DOHH2 (cell line): Measurements from ENCODE around the gene PTPRH.
"Not testable (repeated sequence)": the region's sequence is repeated elsewhere in the genome, so short reads cannot be mapped to it uniquely, and the experiment has no call there.

Source experiments
- H3F3A ChIP-seq: fragments of 200-600 bp; sonication (generic), shearing (Covaris generic); 2 replicates; pipeline ENCODE4 v1.6.0; 2016; ENCODE audit warnings: antibody characterized with exemption, mild to moderate bottlenecking; ENCODE audit not compliant: control insufficient read depth, insufficient read depth
- H3K27ac ChIP-seq: fragments of 200-600 bp; sonication (generic); 2 replicates; pipeline ENCODE4 v1.5.1; 2014; ENCODE audit warnings: low read depth, mild to moderate bottlenecking, low read length, moderate library complexity
- H3K27me3 ChIP-seq: fragments of 200-600 bp; sonication (generic); 2 replicates; pipeline ENCODE4 v1.6.1; 2014; ENCODE audit warnings: mild to moderate bottlenecking, low read length, mixed read lengths; ENCODE audit not compliant: control insufficient read depth
- H3K36me3 ChIP-seq: fragments of 200-600 bp; sonication (generic); 2 replicates; pipeline ENCODE4 v1.6.1; 2014; ENCODE audit warnings: mild to moderate bottlenecking, low read length, moderate library complexity, mixed read lengths; ENCODE audit not compliant: control insufficient read depth
- H3K4me1 ChIP-seq: fragments of 200-600 bp; sonication (generic); 2 replicates; pipeline ENCODE4 v1.6.1; 2014; ENCODE audit warnings: mild to moderate bottlenecking, low read length, mixed read lengths; ENCODE audit not compliant: control insufficient read depth
- H3K4me2 ChIP-seq: fragments of 200-600 bp; sonication (generic); 2 replicates; pipeline ENCODE4 v1.6.0; 2014; ENCODE audit warnings: mild to moderate bottlenecking, low read length, moderate library complexity
- H3K4me3 ChIP-seq: fragments of 200-600 bp; sonication (generic); 2 replicates; pipeline ENCODE4 v1.5.1; 2014; ENCODE audit warnings: mild to moderate bottlenecking, low read length, mixed read lengths
- H3K79me2 ChIP-seq: fragments of 200-600 bp; sonication (generic); 2 replicates; pipeline ENCODE4 v1.6.1; 2014; ENCODE audit warnings: mild to moderate bottlenecking, low read length, mixed read lengths; ENCODE audit not compliant: control insufficient read depth
- H3K9me2 ChIP-seq: fragments of 200-600 bp; sonication (generic); replicated peaks from 2 replicates; pipeline ENCODE4 v1.6.1; 2014; ENCODE audit warnings: mild to moderate bottlenecking, low read length, mixed read lengths; ENCODE audit not compliant: control insufficient read depth
- H3K9me3 ChIP-seq: fragments of 200-600 bp; sonication (generic); 2 replicates; pipeline ENCODE4 v1.6.1; 2014; ENCODE audit warnings: antibody characterized with exemption, low read length, mixed read lengths; ENCODE audit not compliant: control insufficient read depth, insufficient read depth
- H4K20me1 ChIP-seq: fragments of 200-600 bp; sonication (generic); 2 replicates; pipeline ENCODE4 v1.6.0; 2014; ENCODE audit warnings: low read depth, mild to moderate bottlenecking, antibody characterized with exemption, low read length, moderate library complexity; ENCODE audit not compliant: control insufficient read depth, insufficient read depth
- CTCF ChIP-seq: fragments of 200-600 bp; sonication (generic); IDR thresholded peaks from one replicate; pipeline ENCODE4 v1.5.1; 2014; ENCODE audit warnings: antibody characterized with exemption, mild to moderate bottlenecking, low read depth, low read length; ENCODE audit not compliant: poor library complexity, severe bottlenecking
- EZH2phosphoT487 ChIP-seq: fragments of 200-600 bp; sonication (generic); IDR thresholded peaks from 2 replicates; pipeline ENCODE4 v1.6.1; 2017; ENCODE audit warnings: borderline replicate concordance, mild to moderate bottlenecking, antibody characterized with exemption, low read length, moderate library complexity, mixed read lengths

PTPRH gene

GRCh38 chr19:55173186-55173713 lies 36.1 kb downstream of the PTPRH start:
- Histone ChIP-seq H3K27ac (no peak overlapping the region), H3K36me3 (no peaks in the 10 kb centered on the region), H3K9me3 (peaks cover 21% of the 10 kb centered on the region; the same call in 1 of the 2 replicates), H3K9me2 (no peaks in the 10 kb centered on the region), H4K20me1 (no peaks in the 10 kb centered on the region), H3K4me2 (peak overlapping the region; percentile 75), H3K27me3 (peaks cover 14% of the 10 kb centered on the region), H3K4me1 (peaks cover 18% of the 10 kb centered on the region), H3K4me3 (peak overlapping the region; percentile 77), H3K79me2 (no peaks in the 10 kb centered on the region), H3F3A (no peaks in the 10 kb centered on the region)
- TF ChIP-seq CTCF (no peak), EZH2phosphoT487 (no peak)

GRCh38 chr19:55172741-55173140 lies 36.6 kb downstream of the PTPRH start:
- H3K4me2 ChIP-seq: no peak overlapping the region
- TF ChIP-seq CTCF (no peak), EZH2phosphoT487 (no peak)
- peaks cover 14% of the 10 kb centered on the region for H3K27me3 ChIP-seq
- no peaks in the 10 kb centered on the region for H3K36me3 ChIP-seq
- H3K27ac ChIP-seq: no peak overlapping the region
- H3K9me2 ChIP-seq: no peaks in the 10 kb centered on the region
- H3K4me1 ChIP-seq: peaks cover 18% of the 10 kb centered on the region
- no peaks in the 10 kb centered on the region for H3K79me2 ChIP-seq
- no peaks in the 10 kb centered on the region for H4K20me1 ChIP-seq
- no peaks in the 10 kb centered on the region for H3F3A ChIP-seq
- no peak overlapping the region for H3K4me3 ChIP-seq
- H3K9me3 ChIP-seq: peaks cover 21% of the 10 kb centered on the region; the same call in 1 of the 2 replicates

GRCh38 chr19:55172318-55172717 lies 37.0 kb downstream of the PTPRH start:
- H3K9me2 ChIP-seq, H3K4me2 ChIP-seq, H3K79me2 ChIP-seq, H3K36me3 ChIP-seq, H3K4me3 ChIP-seq, H3K27ac ChIP-seq, H3F3A ChIP-seq, H4K20me1 ChIP-seq: not testable (repeated sequence)
- Histone ChIP-seq H3K4me1 (peaks cover 18% of the 10 kb centered on the region), H3K9me3 (peaks cover 21% of the 10 kb centered on the region; the same call in 1 of the 2 replicates), H3K27me3 (peaks cover 14% of the 10 kb centered on the region)

- Histone ChIP-seq H3K4me3 (no peak overlapping the region), H3K27ac (no peak overlapping the region), H3F3A (no peaks in the 10 kb centered on the region), H3K4me2 (no peak overlapping the region), H3K9me2 (no peaks in the 10 kb centered on the region), H3K79me2 (no peaks in the 10 kb centered on the region), H3K27me3 (peaks cover 14% of the 10 kb centered on the region), H4K20me1 (no peaks in the 10 kb centered on the region), H3K4me1 (peaks cover 27% of the 10 kb centered on the region), H3K9me3 (peaks cover 21% of the 10 kb centered on the region; the same call in 1 of the 2 replicates), H3K36me3 (no peaks in the 10 kb centered on the region)
- TF ChIP-seq EZH2phosphoT487 (no peak), CTCF (no peak)
Observed at GRCh38 chr19:55171440-55171839, 37.9 kb downstream of the PTPRH start.
